HG03025 (cell line): ENCODE data around the gene NUDT3.

Experiments used
- ATAC-seq: cut with Tn5 transposase; IDR thresholded peaks from one replicate; pipeline ENCODE4 v1.9.1; 2021; ENCODE audit warnings: mild to moderate bottlenecking, moderate library complexity; ENCODE audit not compliant: unreplicated experiment, low FRiP score

The NUDT3 gene

GRCh38 chr6:34300332-34300751 lies 92.1 kb downstream of the NUDT3 start:
- ATAC-seq: no peak

GRCh38 chr6:34298941-34299340 lies 93.5 kb downstream of the NUDT3 start:
- ATAC-seq: no peak

GRCh38 chr6:34295721-34296120 lies 96.7 kb downstream of the NUDT3 start:
- ATAC-seq: no peak

GRCh38 chr6:34292954-34293353 lies 99.5 kb downstream of the NUDT3 start:
- ATAC-seq: no peak

- ATAC-seq: no peak
These were observed 103.3 kb downstream of the NUDT3 start for GRCh38 chr6:34289137-34289536.

GRCh38 chr6:34288581-34288980 lies 103.9 kb downstream of the NUDT3 start:
- no peak for ATAC-seq

GRCh38 chr6:34285448-34286164 lies 106.9 kb downstream of the NUDT3 start:
- ATAC-seq: no peak

GRCh38 chr6:34284563-34285447 lies 107.7 kb downstream of the NUDT3 start:
- ATAC-seq: no peak

GRCh38 chr6:34281702-34282334 lies 110.7 kb downstream of the NUDT3 start:
- ATAC-seq: no peak

GRCh38 chr6:34280216-34280615 lies 112.3 kb downstream of the NUDT3 start:
- no peak for ATAC-seq

- no peak for ATAC-seq
These were observed 113.6 kb downstream of the NUDT3 start for GRCh38 chr6:34278833-34279232.

GRCh38 chr6:34277763-34278112 lies 114.7 kb downstream of the NUDT3 start:
- ATAC-seq: no peak

GRCh38 chr6:34276881-34277762 lies 115.3 kb downstream of the NUDT3 start:
- no peak for ATAC-seq

GRCh38 chr6:34276191-34276590 lies 116.3 kb downstream of the NUDT3 start:
- no peak for ATAC-seq

- ATAC-seq: no peak
These were observed 117.2 kb downstream of the NUDT3 start for GRCh38 chr6:34275128-34275804.

- no peak for ATAC-seq
These were observed 118.3 kb downstream of the NUDT3 start for GRCh38 chr6:34274129-34274528.

GRCh38 chr6:34273242-34273805 lies 119.1 kb downstream of the NUDT3 start:
- ATAC-seq: no peak

- ATAC-seq: no peak
These were observed 120.2 kb downstream of the NUDT3 start for GRCh38 chr6:34272013-34272926.
